Colonic mucosa (tissue), 4 donors: ENCODE data around the gene PTPRE. TPM values are rescaled to one million over a fixed set of nuclear protein-coding genes. Genes with fewer than 3 reads are reported as not detected.

Experiments
- DNase-seq: peaks from one replicate; pipeline ENCODE4 v3.0.0-alpha.2; 2020
- H3K27ac ChIP-seq: fragments of 200-600 bp; one replicate; pipeline ENCODE4 v1.8.0; 2021
- H3K27me3 ChIP-seq: fragments of 200-600 bp; one replicate; pipeline ENCODE4 v1.8.0; 2021
- H3K36me3 ChIP-seq: fragments of 200-600 bp; one replicate; pipeline ENCODE4 v1.8.0; 2021
- H3K4me1 ChIP-seq: fragments of 200-600 bp; one replicate; pipeline ENCODE4 v1.8.0; 2021; ENCODE audit warnings: mild to moderate bottlenecking
- H3K4me3 ChIP-seq: fragments of 200-600 bp; one replicate; pipeline ENCODE4 v1.8.0; 2021
- H3K9ac ChIP-seq, 2 donors: one replicate each; pipeline ENCODE4 v1.7.0; 2013; ENCODE audit warnings: control low read depth in 2 of 2, low read depth in 2 of 2, low read length in 2 of 2
- H3K9me3 ChIP-seq: fragments of 200-600 bp; one replicate; pipeline ENCODE4 v1.8.0; 2021
- CTCF ChIP-seq: fragments of 200-600 bp; IDR thresholded peaks from one replicate; pipeline ENCODE4 v1.8.0; 2022; ENCODE audit warnings: antibody characterized with exemption, mild to moderate bottlenecking
- intact Hi-C: fragments of 100-400 bp; cut with DNase I; formaldehyde crosslinking; loops from one replicate; pipeline ENCODE4 v1.14.1; 2022
- total RNA-seq, 2 donors: library from RNA; stranded (reverse); fragmentation: NEBNext Ultra II Directional in 1 of 2; extraction: Animal tissue kit (Norgen Biotek cat#: 25700) in 1 of 2; gene quantifications; one replicate each; pipeline ENCODE4 v1.2.1, GENCODE V29; 2021
- donor health status: healthy.
- donor health status: DM: no; HTN: no; CAD: no.
- donor health status: DM: no; HTN: no; CAD: no.

PTPRE gene
- total RNA-seq, 2 donors from 2014 or later, result 15.9 to 18.8 TPM

GRCh38 chr10:127933271-127933670 lies 26.4 kb downstream of the PTPRE start:
- no peak for TF ChIP-seq CTCF
- no peaks in the 10 kb centered on the region for H3K36me3 ChIP-seq
- H3K4me1 ChIP-seq, result no peaks in the 10 kb centered on the region
- H3K9me3 ChIP-seq, result no peaks in the 10 kb centered on the region
- intact Hi-C loops, result no loop called here
- no peak overlapping the region for H3K4me3 ChIP-seq
- DNase-seq, result no peak
- H3K27ac ChIP-seq, result no peak overlapping the region
- H3K9ac ChIP-seq, result no peak overlapping the region
- no peaks in the 10 kb centered on the region for H3K27me3 ChIP-seq

- DNase-seq, result no peak
- TF ChIP-seq CTCF, result no peak
- Histone ChIP-seq H3K4me3 (no peak overlapping the region), H3K36me3 (no peaks in the 10 kb centered on the region), H3K9me3 (no peaks in the 10 kb centered on the region), H3K27me3 (no peaks in the 10 kb centered on the region), H3K4me1 (no peaks in the 10 kb centered on the region), H3K27ac (no peak overlapping the region), H3K9ac (peak overlapping the region in 1 of 2 donors; percentile 24)
- intact Hi-C loops, result no loop called here
Observed at GRCh38 chr10:127934383-127934782, 27.5 kb downstream of the PTPRE start.

GRCh38 chr10:127935071-127935561 lies 28.2 kb downstream of the PTPRE start:
- DNase-seq, result no peak

GRCh38 chr10:127937069-127937468 lies 30.2 kb downstream of the PTPRE start:
- Histone ChIP-seq H3K36me3 (no peaks in the 10 kb centered on the region), H3K9ac (no peak overlapping the region), H3K27me3 (no peaks in the 10 kb centered on the region), H3K27ac (no peak overlapping the region), H3K9me3 (no peaks in the 10 kb centered on the region), H3K4me3 (no peak overlapping the region), H3K4me1 (no peaks in the 10 kb centered on the region)
- no peak for TF ChIP-seq CTCF
- intact Hi-C loops, result no loop called here
- DNase-seq, result no peak

More at GRCh38 chr10:127935071-127935561, 28.2 kb downstream of the PTPRE start:
- no peaks in the 10 kb centered on the region for H3K27me3 ChIP-seq
- no peak overlapping the region for H3K27ac ChIP-seq
- TF ChIP-seq CTCF, result no peak
- H3K36me3 ChIP-seq, result no peaks in the 10 kb centered on the region
- H3K9ac ChIP-seq, result peak overlapping the region in 1 of 2 donors; percentile 24
- H3K9me3 ChIP-seq, result no peaks in the 10 kb centered on the region
- H3K4me1 ChIP-seq, result no peaks in the 10 kb centered on the region
- intact Hi-C loops, result no loop called here
- no peak overlapping the region for H3K4me3 ChIP-seq

GRCh38 chr10:127937915-127938463 lies 31.1 kb downstream of the PTPRE start:
- no peak overlapping the region for H3K4me3 ChIP-seq
- H3K9ac ChIP-seq, result no peak overlapping the region
- no peaks in the 10 kb centered on the region for H3K4me1 ChIP-seq
- no peak overlapping the region for H3K27ac ChIP-seq
- intact Hi-C loops, result no loop called here
- H3K36me3 ChIP-seq, result no peaks in the 10 kb centered on the region
- no peak for DNase-seq
- H3K27me3 ChIP-seq, result no peaks in the 10 kb centered on the region
- no peaks in the 10 kb centered on the region for H3K9me3 ChIP-seq
- no peak for TF ChIP-seq CTCF
